Measurements from ENCODE around the gene MCF2L. TPM values are rescaled to one million over a fixed set of nuclear protein-coding genes. Genes with fewer than 3 reads are reported as not detected.
"Not testable (repeated sequence)": the region's sequence is repeated elsewhere in the genome, so short reads cannot be mapped to it uniquely, and the experiment has no call there.

Gene MCF2L
- total and polyA plus RNA-seq, 12 donors = 29.6 to 99.8 (median 45.3) TPM

- H3K9me3 ChIP-seq = no peaks in the 10 kb centered on the region
- intact Hi-C loops (cut with DNase I) = loop anchor here in 8 of 10 donors (5.0 to 10.0 kb wide), 8 partner anchors 41 to 453 kb away; no protein-coding TSS in a partner anchor
- DNase-seq (no peak), ATAC-seq (no peak)
- H3K27me3 ChIP-seq = peaks cover 0 to 34% (median 0%) of the 10 kb centered on the region in 7 donors
- no peaks in the 10 kb centered on the region for H3K36me3 ChIP-seq
- no peak overlapping the region for H3K4me3 ChIP-seq
- no peak for TF ChIP-seq CTCF (IDR thresholded peaks at IDR 0.05)
- WGBS, 2 donors = 95 to 97% methylated on average over 7 of the region's 7 CpGs
- H3K27ac ChIP-seq = no peak overlapping the region
- H3K4me1 ChIP-seq = peaks cover 0 to 13% (median 12%) of the 10 kb centered on the region in 9 donors
These were observed 27.7 kb upstream of the MCF2L start for GRCh38 chr13:112941349-112941748.

- H3K27ac ChIP-seq, DNase-seq, ATAC-seq, H3K4me3 ChIP-seq, H3K9me3 ChIP-seq, H3K36me3 ChIP-seq: not testable (repeated sequence)
- peaks cover 0 to 34% (median 0%) of the 10 kb centered on the region in 7 donors for H3K27me3 ChIP-seq
- peak in 4 of 9 donors; percentile 12 to 19 (median 16) for TF ChIP-seq CTCF (IDR thresholded peaks at IDR 0.05)
- 74 to 81% methylated on average over 11 of the region's 11 CpGs for WGBS, 2 donors
- H3K4me1 ChIP-seq = peaks cover 0 to 13% (median 12%) of the 10 kb centered on the region in 9 donors
- intact Hi-C loops (cut with DNase I) = loop anchor here (1.0 to 10.0 kb wide), 14 partner anchors 41 to 453 kb away; no protein-coding TSS in a partner anchor
These were observed 27.2 kb upstream of the MCF2L start for GRCh38 chr13:112941765-112942164.

- ATAC-seq = peak; percentile 90 to 96 (median 95)
- DNase-seq = peak; percentile 96 to 97
- Histone ChIP-seq H3K4me3 (peak overlapping the region; percentile 40 to 75 (median 60)), H3K27ac (peak overlapping the region in 9 of 10 donors; percentile 45 to 79 (median 75)), H3K27me3 (peaks cover 0 to 34% (median 0%) of the 10 kb centered on the region in 7 donors), H3K4me1 (peaks cover 0 to 13% (median 12%) of the 10 kb centered on the region in 9 donors), H3K9me3 (no peaks in the 10 kb centered on the region), H3K36me3 (no peaks in the 10 kb centered on the region)
- WGBS, 2 donors = 1% methylated on average over 18 of the region's 18 CpGs
- intact Hi-C loops (cut with DNase I) = loop anchor here (1.0 to 10.0 kb wide), 15 partner anchors 40 to 452 kb away; no protein-coding TSS in a partner anchor
- TF ChIP-seq CTCF (IDR thresholded peaks at IDR 0.05) = peak; percentile 95 to 99 (median 96)
These were observed 26.2 kb upstream of the MCF2L start for GRCh38 chr13:112942689-112943308.

- H3K4me1 ChIP-seq = peaks cover 0 to 13% (median 12%) of the 10 kb centered on the region in 9 donors
- peak overlapping the region; percentile 40 to 75 (median 60) for H3K4me3 ChIP-seq
- 2 to 3% methylated on average over 78 to 81 of the region's 81 CpGs for WGBS, 2 donors
- peak overlapping the region in 9 of 10 donors; percentile 45 to 79 (median 75) for H3K27ac ChIP-seq
- ATAC-seq = peak; percentile 54 to 82 (median 65)
- peak; percentile 24 to 60 for DNase-seq
- peaks cover 0 to 36% (median 0%) of the 10 kb centered on the region in 7 donors for H3K27me3 ChIP-seq
- no peaks in the 10 kb centered on the region for H3K36me3 ChIP-seq
- no peaks in the 10 kb centered on the region for H3K9me3 ChIP-seq
- TF ChIP-seq CTCF (IDR thresholded peaks at IDR 0.05) = no peak
- intact Hi-C loops (cut with DNase I) = loop anchor here (1.0 to 10.0 kb wide), 14 partner anchors 39 to 451 kb away; no protein-coding TSS in a partner anchor
These were observed 25.5 kb upstream of the MCF2L start for GRCh38 chr13:112943309-112944125.
